ENCODE measurements around the gene SYT12.

DNA sequence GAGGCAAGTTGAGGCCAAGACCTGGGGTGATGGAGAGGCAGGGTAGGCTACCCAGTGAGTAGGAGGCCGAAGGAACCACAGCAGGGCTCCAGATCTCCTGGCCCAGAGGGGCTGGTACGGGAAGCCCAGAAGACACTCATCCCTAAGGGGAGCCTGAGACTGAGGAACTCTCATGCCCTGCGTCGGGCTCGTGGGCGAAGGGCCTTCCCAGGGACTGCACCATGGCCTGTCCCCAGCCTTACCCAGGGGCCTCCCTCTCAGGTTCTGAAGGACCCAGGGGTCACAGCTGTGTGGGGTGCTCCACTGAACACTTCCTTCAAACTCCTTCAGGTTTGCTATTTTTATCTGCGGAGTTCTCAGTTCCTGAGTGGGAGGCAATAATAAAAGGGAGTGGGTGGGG, 15.8 kb upstream of the SYT12 start:
- no peak for TF ChIP-seq POLR2A (IDR thresholded peaks at IDR 0.05; ENCODE audit: low read length)
- no peak for TF ChIP-seq GATA1 (IDR thresholded peaks at IDR 0.05; ENCODE audit: low read depth, low read length)
